ENCODE data around the gene ZNF808.
"Not testable (repeated sequence)": the region's sequence is repeated elsewhere in the genome, so short reads cannot be mapped to it uniquely, and the experiment has no call there.

Gene ZNF808

DNA sequence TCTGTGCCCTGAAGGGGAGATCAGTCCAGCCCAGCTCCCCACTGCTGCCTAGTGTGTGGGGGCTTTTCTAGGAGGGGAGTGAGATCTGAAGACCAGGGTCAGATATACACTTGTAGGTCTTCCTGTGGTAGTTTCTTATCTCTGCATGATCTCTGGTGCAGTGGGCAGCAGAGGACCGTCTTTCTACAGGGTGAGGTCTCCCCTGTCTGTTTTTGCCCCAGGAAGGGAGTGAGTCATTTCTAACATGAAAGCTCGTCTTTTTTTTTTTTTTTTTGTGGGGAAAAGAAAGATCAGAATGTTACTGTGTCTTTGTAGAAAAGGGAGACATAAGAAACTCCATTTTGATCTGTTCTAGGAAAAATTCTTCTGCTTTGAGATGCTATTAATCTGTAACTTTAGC lies 8.8 kb upstream of the ZNF808 start:
- no peak overlapping the region for H3K4me2 ChIP-seq (ENCODE audit: low read length, poor library complexity, severe bottlenecking)
- H3K4ac ChIP-seq (ENCODE audit: low read depth in 1 of 2, low read length in 2 of 2), result no peak overlapping the region
- H3K9ac ChIP-seq (ENCODE audit: low read length), result no peak overlapping the region
- H3K23ac ChIP-seq (ENCODE audit: low read length in 2 of 2), result no peak overlapping the region
- no peaks in the 10 kb centered on the region for H3K79me1 ChIP-seq (replicated peaks; ENCODE audit: low read length, poor library complexity, severe bottlenecking)
- H2AK5ac ChIP-seq (ENCODE audit: low read length, severe bottlenecking), result no peak overlapping the region
- H3K4me3 ChIP-seq (ENCODE audit: insufficient read depth in 1 of 2, low read depth in 1 of 2, low read length in 2 of 2), result no peak overlapping the region
- no peak overlapping the region for H3K14ac ChIP-seq (ENCODE audit: low read length in 2 of 2)
- no peak for DNase-seq
- peaks cover 38% of the 10 kb centered on the region for H3K9me3 ChIP-seq (ENCODE audit: control insufficient read depth, low read length)
- H2BK15ac ChIP-seq (ENCODE audit: low read depth, poor library complexity, severe bottlenecking), result no peak overlapping the region
- no peak overlapping the region for H2BK5ac ChIP-seq (ENCODE audit: low read depth, low read length, poor library complexity, severe bottlenecking)
- no peak overlapping the region for H2BK120ac ChIP-seq (ENCODE audit: low read depth, low read length)
- no peaks in the 10 kb centered on the region for H3K27me3 ChIP-seq (ENCODE audit: control insufficient read depth in 1 of 2, insufficient read depth in 1 of 2, low read length in 2 of 2)
- no peak overlapping the region for H2AFZ ChIP-seq (ENCODE audit: low read depth, low read length)
- H4K91ac ChIP-seq (ENCODE audit: low read length), result no peak overlapping the region
- no peak overlapping the region for H3K27ac ChIP-seq (ENCODE audit: low read length, poor library complexity, severe bottlenecking)
- no peak overlapping the region for H2BK12ac ChIP-seq (ENCODE audit: low read length in 2 of 2)
- WGBS, result 39% methylated on average over 2 of the region's 2 CpGs
- H4K8ac ChIP-seq (ENCODE audit: low read length), result no peak overlapping the region
- H3K36me3 ChIP-seq (ENCODE audit: control insufficient read depth in 1 of 2, insufficient read depth in 2 of 2, low read depth in 1 of 2, low read length in 2 of 2), result no peaks in the 10 kb centered on the region
- H3K4me1 ChIP-seq (ENCODE audit: control insufficient read depth, insufficient read depth, low read depth, low read length), result no peaks in the 10 kb centered on the region
- no peak overlapping the region for H3K18ac ChIP-seq (ENCODE audit: low read depth in 1 of 2, low read length in 2 of 2)

DNA sequence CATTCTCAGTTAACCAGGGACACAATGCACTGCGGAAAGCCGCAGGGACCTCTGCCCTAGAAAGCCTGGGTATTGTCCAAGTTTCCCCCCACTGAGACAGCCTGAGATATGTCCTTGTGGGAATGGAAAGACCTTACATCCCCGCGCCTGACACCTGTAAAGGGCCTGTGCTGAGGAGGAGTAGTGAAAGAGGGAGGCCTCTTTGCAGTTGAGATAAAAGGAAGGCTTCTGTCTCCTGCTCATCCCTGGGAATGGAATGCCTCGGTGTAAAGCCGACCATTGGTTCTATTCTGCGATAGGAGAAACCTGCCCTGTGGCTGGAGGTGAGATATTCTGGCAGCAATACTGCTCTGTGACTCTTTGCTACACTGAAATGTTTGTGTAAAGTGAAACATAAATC lies 8.3 kb upstream of the ZNF808 start:
- not testable (repeated sequence) for H2BK12ac ChIP-seq (ENCODE audit: low read length in 2 of 2); H3K23ac ChIP-seq (ENCODE audit: low read length in 2 of 2); H3K4me1 ChIP-seq (ENCODE audit: control insufficient read depth, insufficient read depth, low read depth, low read length); H2BK120ac ChIP-seq (ENCODE audit: low read depth, low read length); H3K4me3 ChIP-seq (ENCODE audit: insufficient read depth in 1 of 2, low read depth in 1 of 2, low read length in 2 of 2); H2BK5ac ChIP-seq (ENCODE audit: low read depth, low read length, poor library complexity, severe bottlenecking); H3K4ac ChIP-seq (ENCODE audit: low read depth in 1 of 2, low read length in 2 of 2); DNase-seq; H3K36me3 ChIP-seq (ENCODE audit: control insufficient read depth in 1 of 2, insufficient read depth in 2 of 2, low read depth in 1 of 2, low read length in 2 of 2); H4K8ac ChIP-seq (ENCODE audit: low read length); H3K27me3 ChIP-seq (ENCODE audit: control insufficient read depth in 1 of 2, insufficient read depth in 1 of 2, low read length in 2 of 2); H3K18ac ChIP-seq (ENCODE audit: low read depth in 1 of 2, low read length in 2 of 2); H3K9ac ChIP-seq (ENCODE audit: low read length); H4K91ac ChIP-seq (ENCODE audit: low read length); H3K14ac ChIP-seq (ENCODE audit: low read length in 2 of 2); H3K4me2 ChIP-seq (ENCODE audit: low read length, poor library complexity, severe bottlenecking); H2BK15ac ChIP-seq (ENCODE audit: low read depth, poor library complexity, severe bottlenecking); H3K27ac ChIP-seq (ENCODE audit: low read length, poor library complexity, severe bottlenecking); H3K79me1 ChIP-seq (replicated peaks; ENCODE audit: low read length, poor library complexity, severe bottlenecking); H2AFZ ChIP-seq (ENCODE audit: low read depth, low read length); H2AK5ac ChIP-seq (ENCODE audit: low read length, severe bottlenecking)
- 61% methylated on average over 7 of the region's 7 CpGs for WGBS
- H3K9me3 ChIP-seq (ENCODE audit: control insufficient read depth, low read length), result peaks cover 35% of the 10 kb centered on the region

- Histone ChIP-seq H3K79me1 (replicated peaks; ENCODE audit: low read length, poor library complexity, severe bottlenecking) (no peaks in the 10 kb centered on the region), H2BK15ac (ENCODE audit: low read depth, poor library complexity, severe bottlenecking) (no peak overlapping the region), H2BK120ac (ENCODE audit: low read depth, low read length) (no peak overlapping the region), H2BK12ac (ENCODE audit: low read length in 2 of 2) (no peak overlapping the region), H3K36me3 (ENCODE audit: control insufficient read depth in 1 of 2, insufficient read depth in 2 of 2, low read depth in 1 of 2, low read length in 2 of 2) (no peaks in the 10 kb centered on the region), H3K14ac (ENCODE audit: low read length in 2 of 2) (no peak overlapping the region), H4K91ac (ENCODE audit: low read length) (no peak overlapping the region), H2AFZ (ENCODE audit: low read depth, low read length) (no peak overlapping the region), H3K23ac (ENCODE audit: low read length in 2 of 2) (no peak overlapping the region), H3K4me2 (ENCODE audit: low read length, poor library complexity, severe bottlenecking) (no peak overlapping the region), H3K4me3 (ENCODE audit: insufficient read depth in 1 of 2, low read depth in 1 of 2, low read length in 2 of 2) (no peak overlapping the region), H3K27ac (ENCODE audit: low read length, poor library complexity, severe bottlenecking) (no peak overlapping the region), H3K18ac (ENCODE audit: low read depth in 1 of 2, low read length in 2 of 2) (no peak overlapping the region), H3K9me3 (ENCODE audit: control insufficient read depth, low read length) (peaks cover 27% of the 10 kb centered on the region), H3K4ac (ENCODE audit: low read depth in 1 of 2, low read length in 2 of 2) (no peak overlapping the region), H2AK5ac (ENCODE audit: low read length, severe bottlenecking) (no peak overlapping the region), H3K4me1 (ENCODE audit: control insufficient read depth, insufficient read depth, low read depth, low read length) (no peaks in the 10 kb centered on the region), H3K27me3 (ENCODE audit: control insufficient read depth in 1 of 2, insufficient read depth in 1 of 2, low read length in 2 of 2) (no peaks in the 10 kb centered on the region), H2BK5ac (ENCODE audit: low read depth, low read length, poor library complexity, severe bottlenecking) (no peak overlapping the region), H3K9ac (ENCODE audit: low read length) (no peak overlapping the region), H4K8ac (ENCODE audit: low read length) (no peak overlapping the region)
- no peak for DNase-seq
- 85% methylated on average over 2 of the region's 4 CpGs for WGBS
Measured at GRCh38 chr19:52520013-52520412, 7.5 kb upstream of the ZNF808 start.

- no peaks in the 10 kb centered on the region for H3K36me3 ChIP-seq (ENCODE audit: control insufficient read depth in 1 of 2, insufficient read depth in 2 of 2, low read depth in 1 of 2, low read length in 2 of 2)
- H3K4ac ChIP-seq (ENCODE audit: low read depth in 1 of 2, low read length in 2 of 2), result no peak overlapping the region
- no peak overlapping the region for H2AK5ac ChIP-seq (ENCODE audit: low read length, severe bottlenecking)
- H2AFZ ChIP-seq (ENCODE audit: low read depth, low read length), result no peak overlapping the region
- no peak overlapping the region for H3K27ac ChIP-seq (ENCODE audit: low read length, poor library complexity, severe bottlenecking)
- no peak overlapping the region for H2BK5ac ChIP-seq (ENCODE audit: low read depth, low read length, poor library complexity, severe bottlenecking)
- H3K4me3 ChIP-seq (ENCODE audit: insufficient read depth in 1 of 2, low read depth in 1 of 2, low read length in 2 of 2), result no peak overlapping the region
- no peak overlapping the region for H4K8ac ChIP-seq (ENCODE audit: low read length)
- H2BK12ac ChIP-seq (ENCODE audit: low read length in 2 of 2), result no peak overlapping the region
- no peak overlapping the region for H3K9ac ChIP-seq (ENCODE audit: low read length)
- no peaks in the 10 kb centered on the region for H3K79me1 ChIP-seq (replicated peaks; ENCODE audit: low read length, poor library complexity, severe bottlenecking)
- no peak overlapping the region for H2BK15ac ChIP-seq (ENCODE audit: low read depth, poor library complexity, severe bottlenecking)
- no peak overlapping the region for H3K14ac ChIP-seq (ENCODE audit: low read length in 2 of 2)
- H3K23ac ChIP-seq (ENCODE audit: low read length in 2 of 2), result no peak overlapping the region
- WGBS, result 59% methylated on average over 11 of the region's 14 CpGs
- H4K91ac ChIP-seq (ENCODE audit: low read length), result no peak overlapping the region
- no peak overlapping the region for H2BK120ac ChIP-seq (ENCODE audit: low read depth, low read length)
- H3K27me3 ChIP-seq (ENCODE audit: control insufficient read depth in 1 of 2, insufficient read depth in 1 of 2, low read length in 2 of 2), result no peaks in the 10 kb centered on the region
- peaks cover 5% of the 10 kb centered on the region for H3K4me1 ChIP-seq (ENCODE audit: control insufficient read depth, insufficient read depth, low read depth, low read length)
- no peak for DNase-seq
- no peak overlapping the region for H3K18ac ChIP-seq (ENCODE audit: low read depth in 1 of 2, low read length in 2 of 2)
- peaks cover 13% of the 10 kb centered on the region for H3K9me3 ChIP-seq (ENCODE audit: control insufficient read depth, low read length)
- no peak overlapping the region for H3K4me2 ChIP-seq (ENCODE audit: low read length, poor library complexity, severe bottlenecking)
Measured at GRCh38 chr19:52522551-52522950, 4.9 kb upstream of the ZNF808 start.
